ENCODE data around the gene ACP2.

ACP2 gene

DNA sequence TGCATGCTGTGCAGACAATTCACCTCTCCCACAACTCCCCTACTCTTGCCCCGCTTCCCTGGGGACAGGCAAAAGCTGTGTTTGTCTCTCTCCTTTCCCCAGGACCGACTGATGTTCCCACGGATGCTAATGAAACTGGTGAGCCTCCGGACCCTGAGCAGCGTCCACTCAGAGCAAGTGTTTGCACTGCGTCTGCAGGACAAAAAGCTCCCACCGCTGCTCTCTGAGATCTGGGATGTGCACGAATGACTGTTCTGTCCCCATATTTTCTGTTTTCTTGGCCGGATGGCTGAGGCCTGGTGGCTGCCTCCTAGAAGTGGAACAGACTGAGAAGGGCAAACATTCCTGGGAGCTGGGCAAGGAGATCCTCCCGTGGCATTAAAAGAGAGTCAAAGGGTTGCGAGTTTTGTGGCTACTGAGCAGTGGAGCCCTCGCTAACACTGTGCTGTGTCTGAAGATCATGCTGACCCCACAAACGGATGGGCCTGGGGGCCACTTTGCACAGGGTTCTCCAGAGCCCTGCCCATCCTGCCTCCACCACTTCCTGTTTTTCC, 19.9 kb upstream of the ACP2 start:
- DNase-seq (ENCODE audit: low read depth) = no peak

DNA sequence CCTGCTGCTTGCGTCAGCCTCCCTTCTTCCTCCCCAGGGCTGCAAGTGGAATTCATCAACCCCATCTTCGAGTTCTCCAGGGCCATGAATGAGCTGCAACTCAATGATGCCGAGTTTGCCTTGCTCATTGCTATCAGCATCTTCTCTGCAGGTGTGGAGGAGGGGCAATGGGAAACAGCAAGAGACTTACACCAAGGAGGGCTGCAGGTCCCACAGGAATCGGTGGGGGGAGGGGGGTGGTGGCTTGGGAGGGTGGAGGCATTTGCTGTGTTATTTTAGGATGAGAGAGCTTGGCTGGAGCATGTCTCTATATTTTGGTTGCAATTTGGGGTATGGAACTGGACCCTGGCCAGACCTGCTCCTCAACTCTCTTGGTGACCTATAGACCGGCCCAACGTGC, 19.3 kb upstream of the ACP2 start:
- no peak for DNase-seq (ENCODE audit: low read depth)

- DNase-seq (ENCODE audit: low read depth) = no peak
Observed at GRCh38 chr11:47264521-47264920, 15.9 kb upstream of the ACP2 start.

DNA sequence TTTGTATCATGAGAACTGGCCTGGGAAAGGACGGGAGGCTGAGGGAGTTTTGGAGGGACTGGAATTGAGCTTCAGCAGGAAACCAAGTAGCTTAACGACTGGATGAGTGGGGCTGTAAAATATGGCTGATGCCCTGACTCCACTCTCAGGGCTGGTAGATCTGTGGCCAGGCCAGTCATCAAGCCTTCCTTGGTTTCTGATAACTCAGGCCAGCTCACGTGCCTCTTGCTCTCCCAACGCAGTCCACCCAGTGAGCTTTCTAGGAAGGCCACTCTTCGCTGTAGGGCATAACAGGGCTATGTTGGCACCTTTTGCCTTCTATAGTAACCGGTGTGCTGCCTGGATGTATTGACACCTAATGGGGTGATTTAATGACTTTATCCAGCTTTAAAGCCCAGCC, 15.5 kb upstream of the ACP2 start:
- no peak for DNase-seq (ENCODE audit: low read depth)

DNA sequence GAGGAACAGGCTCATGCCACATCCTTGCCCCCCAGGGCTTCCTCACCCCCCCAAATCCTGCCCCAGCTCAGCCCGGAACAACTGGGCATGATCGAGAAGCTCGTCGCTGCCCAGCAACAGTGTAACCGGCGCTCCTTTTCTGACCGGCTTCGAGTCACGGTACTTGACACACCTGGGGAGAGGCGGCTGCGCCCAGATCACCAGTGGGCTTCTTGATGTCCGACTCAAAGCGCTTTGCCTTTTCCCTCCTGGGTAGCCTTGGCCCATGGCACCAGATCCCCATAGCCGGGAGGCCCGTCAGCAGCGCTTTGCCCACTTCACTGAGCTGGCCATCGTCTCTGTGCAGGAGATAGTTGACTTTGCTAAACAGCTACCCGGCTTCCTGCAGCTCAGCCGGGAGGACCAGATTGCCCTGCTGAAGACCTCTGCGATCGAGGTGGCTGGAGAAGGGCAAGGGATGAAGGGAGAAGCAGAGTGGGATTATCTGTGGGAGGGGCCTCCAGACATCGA, 12.7 kb upstream of the ACP2 start:
- DNase-seq (ENCODE audit: low read depth) = no peak

- no peak for DNase-seq (ENCODE audit: low read depth)
Observed at GRCh38 chr11:47260366-47260765, 11.8 kb upstream of the ACP2 start.

DNA sequence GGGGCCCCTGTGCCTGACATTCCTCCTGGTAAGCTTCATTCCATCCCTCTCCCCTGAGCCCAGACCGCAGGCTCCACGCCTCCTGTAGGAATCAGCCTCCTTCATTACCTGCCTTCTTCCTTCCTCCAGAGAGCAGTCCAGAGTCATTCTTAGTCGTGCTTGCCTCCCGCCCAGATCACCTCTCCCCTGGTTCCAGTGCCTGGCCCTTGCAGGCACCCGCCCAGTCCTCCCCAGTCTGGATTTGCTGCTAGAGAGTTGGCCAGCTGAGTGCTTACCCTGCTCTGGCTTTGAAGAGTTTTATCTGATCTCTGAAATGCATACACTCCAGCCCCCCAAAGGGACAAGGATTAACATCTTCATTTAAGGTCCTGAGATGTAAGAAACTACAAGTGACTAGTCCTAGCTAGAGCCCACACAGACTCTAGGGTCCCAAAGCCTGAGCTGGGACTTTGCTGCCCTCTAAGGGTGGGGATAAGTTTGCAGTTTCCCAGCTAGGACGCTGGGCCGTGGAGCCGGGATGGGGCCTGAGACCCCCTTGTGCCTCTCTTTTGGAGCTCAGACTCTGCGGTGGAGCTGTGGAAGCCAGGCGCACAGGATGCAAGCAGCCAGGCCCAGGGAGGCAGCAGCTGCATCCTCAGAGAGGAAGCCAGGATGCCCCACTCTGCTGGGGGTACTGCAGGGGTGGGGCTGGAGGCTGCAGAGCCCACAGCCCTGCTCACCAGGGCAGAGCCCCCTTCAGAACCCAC, 10.8 kb upstream of the ACP2 start:
- DNase-seq (ENCODE audit: low read depth) = peak; percentile 28

DNA sequence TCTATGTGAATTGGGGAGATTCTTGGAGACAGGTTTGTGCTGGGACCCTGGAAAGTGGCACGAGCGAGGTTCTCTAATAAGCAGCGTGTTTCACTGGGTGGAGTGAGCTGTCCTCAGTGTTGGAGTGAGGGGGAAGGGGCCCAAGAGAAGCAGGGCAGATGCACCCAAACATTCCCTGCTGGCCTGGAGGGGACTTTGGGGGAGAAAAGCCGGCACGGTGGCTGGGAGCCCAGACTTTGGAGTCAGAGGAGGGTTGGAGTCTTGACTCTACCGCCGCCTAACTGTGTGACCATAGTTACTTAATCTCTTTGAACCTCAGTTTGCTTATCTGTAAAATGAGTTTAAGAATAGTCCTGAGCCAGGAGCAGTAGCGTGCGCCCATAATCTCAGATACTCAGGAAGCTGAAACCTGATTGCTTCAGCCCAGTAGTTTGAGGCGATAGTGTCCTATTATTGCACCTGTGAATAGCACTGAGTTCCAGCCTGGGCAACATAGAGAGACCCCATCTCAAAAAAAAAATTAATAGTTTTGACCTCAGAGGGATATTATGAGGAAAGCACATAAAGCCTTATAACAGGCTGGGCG, 9.8 kb upstream of the ACP2 start:
- DNase-seq (ENCODE audit: low read depth) = no peak

DNA sequence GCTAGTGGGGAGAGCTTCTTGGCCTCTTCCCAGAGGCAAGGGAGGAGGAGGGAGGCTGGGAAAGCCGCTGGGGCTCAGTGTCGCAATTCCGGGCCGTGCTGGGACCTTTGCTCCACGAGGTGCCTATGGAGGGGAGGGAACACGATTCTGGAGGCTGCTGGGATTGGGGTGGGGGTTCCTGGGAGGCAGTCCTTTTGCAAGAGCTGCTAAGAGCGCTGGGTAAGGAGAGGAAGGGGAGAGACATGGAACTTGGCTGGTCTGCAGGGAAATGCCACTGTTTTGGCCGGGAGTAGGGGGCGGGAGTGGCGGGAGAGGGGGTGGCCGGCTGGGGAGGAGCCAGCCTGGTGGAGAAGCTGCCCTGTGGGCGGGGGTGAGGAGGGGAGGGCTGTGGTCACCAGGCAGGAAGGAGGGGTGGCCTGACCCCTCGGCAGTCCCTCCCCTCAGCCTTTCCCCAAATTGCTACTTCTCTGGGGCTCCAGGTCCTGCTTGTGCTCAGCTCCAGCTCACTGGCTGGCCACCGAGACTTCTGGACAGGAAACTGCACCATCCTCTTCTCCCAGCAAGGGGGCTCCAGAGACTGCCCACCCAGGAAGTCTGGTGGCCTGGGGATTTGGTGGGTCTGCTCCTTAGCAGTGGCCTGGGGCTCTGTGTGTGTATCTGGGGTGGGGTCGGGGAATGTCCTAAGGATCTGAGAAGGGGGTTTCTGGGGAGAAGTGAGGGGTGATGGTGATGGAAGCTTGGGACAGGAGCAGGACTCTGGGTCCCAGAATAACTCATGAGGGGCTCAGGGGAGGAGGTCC, 9.1 kb upstream of the ACP2 start, which contains the start of gene NR1H3:
TSS of gene NR1H3 (plus strand) at position 480 of the 800 bp plus-strand sequence. CDS start 1,221 bp downstream, outside the sequence.
- no peak for DNase-seq (ENCODE audit: low read depth)

GRCh38 chr11:47257177-47257516, 8.5 kb upstream of the ACP2 start:
- no peak for DNase-seq (ENCODE audit: low read depth)

DNA sequence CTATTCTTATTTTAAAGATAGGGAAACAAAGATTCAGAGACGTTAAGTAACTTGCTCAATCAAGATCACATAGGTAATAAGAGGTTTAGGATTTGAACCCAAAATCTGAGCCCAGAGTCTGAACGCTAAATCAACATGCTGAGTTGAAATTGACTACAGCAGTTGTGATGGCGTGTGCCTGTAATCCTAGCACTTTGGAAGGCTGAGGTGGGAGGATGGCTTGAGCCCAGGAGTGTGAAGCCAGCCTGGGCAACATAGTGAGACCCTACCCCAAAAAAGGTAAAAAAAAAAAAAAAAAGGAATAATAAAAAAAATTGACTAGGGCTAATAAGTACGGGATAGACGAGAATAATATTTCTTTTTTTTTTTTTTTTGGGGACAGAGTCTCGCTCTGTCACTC, 7.8 kb upstream of the ACP2 start:
- DNase-seq (ENCODE audit: low read depth) = no peak

DNA sequence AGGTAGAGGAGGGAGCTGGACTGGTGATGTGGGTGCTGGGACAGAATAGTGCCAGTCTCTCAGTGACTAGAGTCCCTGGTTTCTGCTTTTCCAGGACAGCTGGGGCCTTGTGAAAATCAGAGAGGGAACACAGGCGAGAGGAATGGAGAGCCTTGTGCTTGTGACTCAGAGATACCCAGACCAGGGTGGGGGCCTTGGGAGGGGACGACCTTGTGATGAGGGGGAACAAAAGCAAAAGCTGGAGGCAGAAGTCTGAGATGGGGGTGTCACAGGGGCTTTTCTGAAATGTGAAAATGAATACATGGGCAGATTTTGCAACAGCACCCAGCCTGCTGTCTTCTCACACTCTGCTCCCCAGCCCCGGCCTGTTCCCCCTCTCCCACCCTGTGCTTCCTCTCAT, 5.8 kb upstream of the ACP2 start:
- DNase-seq (ENCODE audit: low read depth) = no peak

DNA sequence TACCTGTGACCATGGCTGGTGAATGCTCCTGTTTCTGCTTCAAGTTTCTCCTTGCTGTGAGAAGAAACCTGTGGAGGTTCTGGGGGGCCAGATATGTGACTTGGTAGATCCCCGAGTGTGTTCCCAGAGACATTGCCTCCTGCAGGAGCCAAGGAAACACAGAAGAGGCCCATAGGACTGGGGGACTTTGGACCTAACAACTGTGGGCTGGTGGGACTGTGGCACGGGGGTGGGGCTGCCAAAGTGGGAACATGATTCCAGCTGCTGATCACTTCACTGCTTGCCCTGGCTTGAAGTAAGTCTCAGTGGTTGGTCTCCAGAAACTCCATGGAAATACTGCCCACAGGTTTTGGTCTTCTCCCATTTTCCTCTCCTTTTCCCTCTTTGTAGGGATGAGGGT, 5.0 kb upstream of the ACP2 start:
- no peak for DNase-seq (ENCODE audit: low read depth)

GRCh38 chr11:47251751-47252150, 3.1 kb upstream of the ACP2 start:
- DNase-seq (ENCODE audit: low read depth) = no peak

- no peak for DNase-seq (ENCODE audit: low read depth)
Observed at GRCh38 chr11:47249378-47249715, 733 bp upstream of the ACP2 start.

- DNase-seq (ENCODE audit: low read depth) = no peak
Observed at GRCh38 chr11:47248304-47248663, 330 bp downstream of the ACP2 start.

- no peak for DNase-seq (ENCODE audit: low read depth)
Observed at GRCh38 chr11:47247502-47247901, 1.1 kb downstream of the ACP2 start.

GRCh38 chr11:47245611-47246357, 2.8 kb downstream of the ACP2 start:
- no peak for DNase-seq (ENCODE audit: low read depth)

DNA sequence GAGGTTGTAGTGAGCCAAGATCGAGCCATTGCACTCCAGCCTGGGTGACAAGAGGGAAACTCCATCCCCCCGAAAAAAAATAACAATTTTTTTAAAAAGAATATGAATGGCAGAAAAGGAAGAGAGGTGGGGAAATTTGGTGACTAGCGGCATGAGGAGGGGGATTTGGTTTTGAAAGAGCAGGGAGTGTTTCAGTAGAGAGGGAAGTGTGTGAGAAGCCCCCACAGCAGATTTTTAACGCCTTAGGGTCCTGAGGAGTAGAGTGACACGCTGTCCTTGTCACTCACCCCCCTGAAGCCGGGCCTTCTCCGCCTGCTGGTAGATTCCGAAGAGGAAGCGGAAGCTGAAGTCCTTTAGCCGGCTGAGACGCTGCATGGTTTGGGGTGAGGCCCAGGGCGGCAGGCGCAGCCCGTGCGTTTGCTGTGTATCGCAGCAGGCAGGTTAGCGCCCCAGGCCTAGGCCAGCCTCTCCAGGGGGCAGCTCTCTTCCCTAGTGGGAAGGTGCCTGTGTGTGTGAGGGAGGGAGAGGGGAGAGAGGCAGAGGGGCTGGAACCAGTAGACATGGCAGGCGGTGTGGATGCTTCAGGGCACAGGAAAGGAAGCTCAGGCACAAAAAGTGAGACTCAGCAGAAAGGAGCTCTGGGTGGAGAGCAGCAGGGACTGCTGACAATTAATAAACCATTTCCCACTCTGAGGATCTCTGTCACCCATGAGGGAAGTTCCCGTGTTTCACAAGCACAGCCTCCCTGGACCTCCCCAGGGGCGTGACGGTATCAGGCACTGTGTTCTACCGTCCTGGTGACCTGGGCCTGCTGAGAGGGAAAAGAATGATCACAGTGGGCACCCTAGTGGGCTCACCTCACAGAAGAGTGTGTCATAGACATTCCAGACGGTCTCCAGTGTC, 3.9 kb downstream of the ACP2 start:
- no peak for DNase-seq (ENCODE audit: low read depth)

DNA sequence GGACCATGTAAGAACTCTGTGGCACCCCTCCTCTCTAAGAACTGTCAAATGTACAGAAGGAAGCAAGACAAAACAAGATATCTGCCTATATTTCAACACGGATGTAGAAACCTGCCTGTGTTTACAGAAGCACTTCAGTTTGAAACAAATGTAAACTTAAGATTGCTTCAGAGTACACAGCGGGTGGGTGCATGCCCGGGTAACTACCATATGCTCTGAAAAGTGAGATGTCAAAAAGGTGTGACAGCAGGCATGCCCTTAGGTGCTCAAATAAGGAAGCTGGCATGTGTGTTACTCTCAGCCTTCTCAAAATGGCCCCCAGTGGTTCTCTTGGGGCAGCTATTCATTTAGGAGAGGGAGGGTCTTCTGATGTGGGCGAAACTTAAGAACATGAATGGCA, 5.2 kb downstream of the ACP2 start:
- DNase-seq (ENCODE audit: low read depth) = no peak

- no peak for DNase-seq (ENCODE audit: low read depth)
Observed at GRCh38 chr11:47242596-47243192, 5.9 kb downstream of the ACP2 start.
